Ishikawa (cell line): ENCODE data around the gene SCO1.

Source experiments
- CEBPB ChIP-seq: IDR thresholded peaks from 2 replicates; pipeline ENCODE4 v1.6.1; 2012
- CREB1 ChIP-seq: IDR thresholded peaks from 2 replicates; pipeline ENCODE4 v1.6.1; 2012; ENCODE audit warnings: low read depth
- EGR1 ChIP-seq: IDR thresholded peaks from 2 replicates; pipeline ENCODE4 v1.6.1; 2012
- EP300 ChIP-seq: IDR thresholded peaks from 2 replicates; pipeline ENCODE4 v1.6.1; 2012; ENCODE audit warnings: borderline replicate concordance
- FOXM1 ChIP-seq: IDR thresholded peaks from 2 replicates; pipeline ENCODE4 v1.6.1; 2012; ENCODE audit warnings: low read depth, borderline replicate concordance
- RAD21 ChIP-seq: IDR thresholded peaks from 2 replicates; pipeline ENCODE4 v1.6.1; 2012; ENCODE audit warnings: low read depth
- TAF1 ChIP-seq: IDR thresholded peaks from 2 replicates; pipeline ENCODE4 v1.6.1; 2012; ENCODE audit warnings: low read depth, mild to moderate bottlenecking
- TCF12 ChIP-seq: IDR thresholded peaks from 2 replicates; pipeline ENCODE4 v1.6.1; 2012; ENCODE audit warnings: low read depth
- TEAD4 ChIP-seq: IDR thresholded peaks from 2 replicates; pipeline ENCODE4 v1.6.1; 2012
- YY1 ChIP-seq: IDR thresholded peaks from 2 replicates; pipeline ENCODE4 v1.6.1; 2012; ENCODE audit warnings: low read depth
- ZBTB7A ChIP-seq: IDR thresholded peaks from 2 replicates; pipeline ENCODE4 v1.6.1; 2012; ENCODE audit warnings: low read depth
- TF ChIP-seq, protein P1 (sequence below): IDR thresholded peaks from 2 replicates; pipeline ENCODE4 v1.6.1; 2012
- TF ChIP-seq, protein P2 (sequence below): IDR thresholded peaks from 2 replicates; pipeline ENCODE4 v1.6.1; 2012
- TF ChIP-seq, protein P3 (sequence below): IDR thresholded peaks from 2 replicates; pipeline ENCODE4 v1.6.1; 2012; ENCODE audit warnings: low read depth, mild to moderate bottlenecking

SCO1 gene

DNA sequence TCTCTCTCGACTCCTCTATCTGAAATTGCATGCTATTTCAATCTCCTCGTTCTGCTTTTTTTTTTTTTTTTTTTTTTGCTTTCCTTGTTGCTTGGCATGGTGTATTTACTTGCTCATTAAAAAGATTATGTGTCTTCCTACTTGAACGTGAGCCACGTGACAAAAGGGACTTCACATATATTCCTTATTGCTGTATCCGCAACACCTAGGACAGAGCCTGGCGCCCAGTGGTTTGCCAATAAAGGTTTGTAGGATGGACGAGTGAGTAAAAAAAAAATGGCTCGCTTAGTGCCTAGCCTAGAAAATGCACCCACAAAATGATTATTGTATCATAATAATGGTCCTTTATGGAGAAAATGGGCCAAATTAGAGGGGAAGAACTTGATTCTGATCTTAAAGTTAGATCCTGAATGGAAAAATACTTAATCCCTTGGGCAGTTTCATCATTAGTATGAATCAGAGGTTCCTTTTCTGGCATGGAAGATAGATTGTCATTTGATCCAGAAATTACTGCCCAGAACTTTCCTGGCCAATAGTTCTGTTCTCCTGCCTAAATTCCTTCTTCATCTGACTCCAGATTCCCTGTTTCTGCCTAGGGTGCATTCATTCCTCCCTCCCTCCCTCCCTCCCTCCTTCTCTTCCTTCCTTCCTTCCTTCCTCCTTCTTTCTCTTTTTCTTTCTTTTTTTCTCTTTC lies 46.1 kb upstream of the SCO1 start:
- TF ChIP-seq CREB1 (no peak), TEAD4 (no peak), ZBTB7A (no peak), EP300 (no peak), CEBPB (no peak), TAF1 (no peak), RAD21 (no peak), EGR1 (no peak)
- TF ChIP-seq, protein P1, sequence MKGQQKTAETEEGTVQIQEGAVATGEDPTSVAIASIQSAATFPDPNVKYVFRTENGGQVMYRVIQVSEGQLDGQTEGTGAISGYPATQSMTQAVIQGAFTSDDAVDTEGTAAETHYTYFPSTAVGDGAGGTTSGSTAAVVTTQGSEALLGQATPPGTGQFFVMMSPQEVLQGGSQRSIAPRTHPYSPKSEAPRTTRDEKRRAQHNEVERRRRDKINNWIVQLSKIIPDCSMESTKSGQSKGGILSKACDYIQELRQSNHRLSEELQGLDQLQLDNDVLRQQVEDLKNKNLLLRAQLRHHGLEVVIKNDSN, result no peak
- TF ChIP-seq, protein P2, sequence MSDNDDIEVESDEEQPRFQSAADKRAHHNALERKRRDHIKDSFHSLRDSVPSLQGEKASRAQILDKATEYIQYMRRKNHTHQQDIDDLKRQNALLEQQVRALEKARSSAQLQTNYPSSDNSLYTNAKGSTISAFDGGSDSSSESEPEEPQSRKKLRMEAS, result no peak
- TF ChIP-seq, protein P3, sequence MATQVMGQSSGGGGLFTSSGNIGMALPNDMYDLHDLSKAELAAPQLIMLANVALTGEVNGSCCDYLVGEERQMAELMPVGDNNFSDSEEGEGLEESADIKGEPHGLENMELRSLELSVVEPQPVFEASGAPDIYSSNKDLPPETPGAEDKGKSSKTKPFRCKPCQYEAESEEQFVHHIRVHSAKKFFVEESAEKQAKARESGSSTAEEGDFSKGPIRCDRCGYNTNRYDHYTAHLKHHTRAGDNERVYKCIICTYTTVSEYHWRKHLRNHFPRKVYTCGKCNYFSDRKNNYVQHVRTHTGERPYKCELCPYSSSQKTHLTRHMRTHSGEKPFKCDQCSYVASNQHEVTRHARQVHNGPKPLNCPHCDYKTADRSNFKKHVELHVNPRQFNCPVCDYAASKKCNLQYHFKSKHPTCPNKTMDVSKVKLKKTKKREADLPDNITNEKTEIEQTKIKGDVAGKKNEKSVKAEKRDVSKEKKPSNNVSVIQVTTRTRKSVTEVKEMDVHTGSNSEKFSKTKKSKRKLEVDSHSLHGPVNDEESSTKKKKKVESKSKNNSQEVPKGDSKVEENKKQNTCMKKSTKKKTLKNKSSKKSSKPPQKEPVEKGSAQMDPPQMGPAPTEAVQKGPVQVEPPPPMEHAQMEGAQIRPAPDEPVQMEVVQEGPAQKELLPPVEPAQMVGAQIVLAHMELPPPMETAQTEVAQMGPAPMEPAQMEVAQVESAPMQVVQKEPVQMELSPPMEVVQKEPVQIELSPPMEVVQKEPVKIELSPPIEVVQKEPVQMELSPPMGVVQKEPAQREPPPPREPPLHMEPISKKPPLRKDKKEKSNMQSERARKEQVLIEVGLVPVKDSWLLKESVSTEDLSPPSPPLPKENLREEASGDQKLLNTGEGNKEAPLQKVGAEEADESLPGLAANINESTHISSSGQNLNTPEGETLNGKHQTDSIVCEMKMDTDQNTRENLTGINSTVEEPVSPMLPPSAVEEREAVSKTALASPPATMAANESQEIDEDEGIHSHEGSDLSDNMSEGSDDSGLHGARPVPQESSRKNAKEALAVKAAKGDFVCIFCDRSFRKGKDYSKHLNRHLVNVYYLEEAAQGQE, result no peak

DNA sequence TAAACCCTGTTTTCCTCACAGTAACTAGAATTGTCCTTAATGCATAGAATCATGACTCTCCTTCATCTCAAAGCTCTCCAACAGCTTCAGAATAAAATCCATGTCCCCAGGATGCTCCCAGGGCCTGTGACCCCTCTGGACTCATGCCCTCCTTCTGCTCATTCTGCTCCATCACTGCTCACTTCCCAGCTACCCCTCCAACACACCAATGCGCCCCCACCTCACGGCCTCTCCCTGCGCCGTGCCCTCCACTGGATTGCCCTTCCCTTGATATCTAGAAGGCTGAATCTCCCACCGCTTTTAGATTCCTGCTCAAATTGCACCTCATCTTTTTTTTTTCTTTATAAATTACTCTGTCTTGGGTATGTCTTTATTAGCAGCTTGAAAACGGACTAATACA lies 45.1 kb upstream of the SCO1 start:
- TF ChIP-seq, protein P1, result no peak
- TF ChIP-seq FOXM1, result no peak
- TF ChIP-seq, protein P3, result no peak
- TF ChIP-seq TAF1, result no peak
- TF ChIP-seq RAD21, result no peak
- TF ChIP-seq, protein P2, result no peak
- TF ChIP-seq TCF12, result no peak
- TF ChIP-seq EGR1, result no peak

DNA sequence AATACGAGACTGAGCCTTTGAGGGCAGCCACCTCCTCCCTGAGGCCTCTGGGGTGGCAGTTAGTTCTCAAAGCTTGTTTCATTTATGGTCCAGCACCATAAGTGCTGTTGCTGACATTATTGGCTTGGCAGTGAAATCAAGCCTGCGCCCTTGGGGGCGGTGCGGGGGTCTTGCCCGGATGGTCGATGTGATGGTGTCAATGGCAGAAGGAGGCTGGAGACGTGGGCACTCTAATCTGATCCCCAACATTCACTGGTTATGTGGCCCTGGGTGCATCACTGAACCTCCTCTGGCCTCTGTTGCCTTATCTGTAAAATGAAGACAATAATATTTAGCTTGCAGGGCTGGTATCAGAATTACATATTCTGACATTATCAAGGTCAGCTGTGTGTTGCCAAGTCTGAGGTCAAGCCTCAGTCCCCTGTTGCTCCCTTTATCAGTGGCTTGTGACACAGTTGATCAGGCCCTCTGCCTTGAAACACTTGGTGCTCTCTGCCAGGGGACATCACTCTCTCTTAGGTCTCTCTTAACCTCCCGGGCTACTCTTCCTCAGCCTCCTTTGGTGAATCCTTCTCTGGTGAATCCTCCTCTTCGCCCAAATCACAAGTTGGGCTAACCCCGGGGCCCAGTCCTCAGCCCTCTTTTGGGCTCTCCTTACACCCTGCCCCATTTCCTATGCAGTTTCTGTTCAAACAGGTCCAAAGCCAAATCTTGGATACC lies 44.2 kb upstream of the SCO1 start:
- no peak for TF ChIP-seq FOXM1
- TF ChIP-seq TCF12, result no peak
- TF ChIP-seq EP300, result no peak
- TF ChIP-seq, protein P2, result no peak
- TF ChIP-seq ZBTB7A, result no peak
- TF ChIP-seq, protein P1, result no peak
- no peak for TF ChIP-seq EGR1
- no peak for TF ChIP-seq CEBPB
- TF ChIP-seq, protein P3, result no peak
- no peak for TF ChIP-seq YY1

DNA sequence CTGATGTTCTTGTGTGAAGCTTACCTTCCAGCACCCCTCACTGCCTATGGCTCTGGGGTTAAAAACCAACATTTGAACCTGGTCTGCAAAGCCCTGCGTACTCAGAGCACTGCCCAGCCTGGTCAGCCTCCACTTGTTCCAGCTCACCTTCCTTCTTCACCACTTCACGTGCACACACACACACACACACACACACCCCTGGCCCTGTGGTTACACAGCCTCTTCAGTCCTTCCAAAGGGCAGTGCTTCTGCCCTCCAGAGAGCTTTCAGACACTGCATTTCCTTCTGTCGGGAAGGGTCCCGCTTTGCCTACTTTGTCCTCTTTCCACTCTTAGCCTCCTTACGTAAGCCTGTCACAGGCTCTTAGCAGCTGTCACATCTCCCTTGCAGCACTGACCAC lies 42.1 kb upstream of the SCO1 start:
- TF ChIP-seq, protein P3, result no peak
- TF ChIP-seq RAD21 (no peak), EP300 (no peak), FOXM1 (no peak)
- TF ChIP-seq, protein P1, result no peak
